Measurements from ENCODE around the gene MC3R.

MC3R gene

GRCh38 chr20:56257604-56258003 is 9.1 kb downstream of the MC3R start:
- no peak for DNase-seq

DNA sequence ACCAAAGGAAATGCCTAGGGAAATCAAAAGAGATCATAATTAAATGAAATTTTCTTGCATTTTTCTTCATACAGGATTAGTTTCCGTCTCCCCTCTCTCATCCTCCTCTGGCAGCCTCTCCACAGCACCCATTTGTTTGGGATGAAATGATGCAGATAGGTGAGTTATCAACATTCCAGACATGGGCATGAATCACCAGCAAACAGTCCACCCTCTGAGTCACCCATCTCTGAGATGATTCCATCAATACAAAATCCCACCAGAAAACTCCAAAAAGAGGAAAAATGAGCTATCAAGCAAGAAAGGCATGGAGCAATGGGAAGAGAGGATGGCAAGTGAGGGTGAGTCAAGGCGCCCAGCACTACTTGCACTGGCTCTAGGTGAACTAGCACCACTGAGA is 11.4 kb downstream of the MC3R start:
- no peak for DNase-seq

- DNase-seq, result no peak
Observed at GRCh38 chr20:56268536-56268935, 20.0 kb downstream of the MC3R start.

GRCh38 chr20:56271974-56272373 is 23.4 kb downstream of the MC3R start:
- no peak for DNase-seq

DNA sequence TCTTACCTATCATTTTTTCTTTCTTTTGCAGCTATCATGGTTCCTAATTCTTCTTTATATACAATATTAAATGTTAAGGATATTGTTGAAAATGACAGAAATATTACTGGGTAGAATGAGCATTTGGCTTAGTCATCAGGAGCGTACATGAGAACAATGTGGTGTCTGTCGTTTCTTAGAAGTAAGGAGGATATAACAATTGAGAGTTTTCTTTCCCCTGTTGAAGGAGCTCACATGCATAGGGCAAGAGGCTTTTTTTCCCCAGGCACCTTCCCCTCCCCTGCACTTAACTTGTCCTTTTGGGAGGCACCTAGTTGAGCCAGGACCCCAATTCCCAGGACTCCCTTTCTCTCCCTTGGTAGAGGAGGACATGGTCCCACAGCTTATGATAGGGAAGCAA is 25.0 kb downstream of the MC3R start:
- DNase-seq, result no peak

GRCh38 chr20:56274156-56274555 is 25.6 kb downstream of the MC3R start:
- DNase-seq, result no peak

DNA sequence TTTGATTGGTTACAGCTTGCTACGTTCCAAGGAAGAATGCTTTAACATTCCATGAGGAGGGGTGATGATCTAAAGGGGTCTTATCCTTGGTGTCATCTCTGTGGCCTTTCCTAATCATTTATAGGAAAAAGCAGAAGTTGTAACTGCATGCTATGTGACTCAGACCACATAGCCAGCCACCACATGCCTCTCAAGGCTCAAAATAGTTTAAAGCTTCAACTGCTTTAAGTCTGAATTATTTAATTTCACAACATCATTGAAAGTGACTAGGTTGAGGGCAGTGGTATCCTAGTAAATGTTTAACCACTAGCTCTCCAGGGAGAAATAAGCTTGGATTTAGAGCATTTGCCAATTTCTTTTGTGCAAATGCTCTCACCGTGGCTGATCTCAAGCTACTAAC is 29.7 kb downstream of the MC3R start:
- DNase-seq, result no peak

DNA sequence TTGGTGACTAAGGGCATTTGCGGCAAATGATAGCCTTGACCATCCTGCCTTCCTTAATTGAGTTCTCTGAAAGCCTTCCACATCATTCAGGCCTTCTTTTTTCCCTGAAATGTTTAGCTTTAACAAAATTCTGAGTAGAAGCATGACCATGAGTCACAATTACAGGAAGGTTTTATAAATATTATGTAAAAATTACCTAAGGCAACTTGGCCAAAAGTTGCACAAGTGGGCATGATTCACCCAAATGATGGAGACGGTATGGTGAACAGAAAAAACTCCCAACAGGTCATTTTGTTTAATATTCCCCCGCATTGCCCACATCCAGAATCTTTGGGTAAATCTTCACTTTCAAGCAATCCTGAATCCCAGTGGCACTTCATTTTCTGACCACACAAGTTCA is 37.0 kb downstream of the MC3R start:
- no peak for DNase-seq

DNA sequence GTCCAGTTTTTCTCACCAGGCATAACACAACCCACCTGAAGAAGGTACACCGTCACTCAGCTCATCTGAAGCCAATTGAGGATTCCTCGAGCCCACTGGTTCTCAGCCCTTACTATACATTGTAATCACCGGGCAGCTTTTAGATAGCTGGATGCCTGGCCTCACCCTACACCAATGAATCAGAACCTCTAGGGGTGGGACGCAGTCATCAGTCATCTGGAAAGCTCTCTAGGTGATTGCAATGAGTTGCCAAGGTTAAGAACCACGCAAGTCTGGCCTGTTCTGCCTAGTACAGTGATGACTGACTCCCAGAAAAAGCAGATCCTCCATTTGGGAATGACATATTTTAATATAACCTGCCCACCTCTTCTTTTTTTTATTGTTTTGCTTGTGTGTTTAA is 41.1 kb downstream of the MC3R start:
- no peak for DNase-seq

GRCh38 chr20:56299362-56299761 is 50.8 kb downstream of the MC3R start:
- DNase-seq, result no peak

Measured in stimulated activated CD4-positive, alpha-beta T cell treated with anti-CD3 and anti-CD28 coated beads, Interleukin-12 subunit alpha, Interleukin-12 subunit beta, amount 100 ng/mL, for 4 hours (primary cell).